HG03342 (cell line): ENCODE data around the gene DUSP12.
"Not testable (repeated sequence)": the region's sequence is repeated elsewhere in the genome, so short reads cannot be mapped to it uniquely, and the experiment has no call there.

ENCODE experiments used
- ATAC-seq: cut with Tn5 transposase; IDR thresholded peaks from one replicate; pipeline ENCODE4 v1.9.1; 2021; ENCODE audit warnings: mild to moderate bottlenecking, moderate library complexity; ENCODE audit not compliant: unreplicated experiment

DUSP12 gene

GRCh38 chr1:161749509-161750407 is at the start of gene DUSP12:
DUSP12 (plus strand) TSS chr1:161749786; CDS start chr1:161749802, 16 bp downstream.
- peak; percentile 95 for ATAC-seq

DNA sequence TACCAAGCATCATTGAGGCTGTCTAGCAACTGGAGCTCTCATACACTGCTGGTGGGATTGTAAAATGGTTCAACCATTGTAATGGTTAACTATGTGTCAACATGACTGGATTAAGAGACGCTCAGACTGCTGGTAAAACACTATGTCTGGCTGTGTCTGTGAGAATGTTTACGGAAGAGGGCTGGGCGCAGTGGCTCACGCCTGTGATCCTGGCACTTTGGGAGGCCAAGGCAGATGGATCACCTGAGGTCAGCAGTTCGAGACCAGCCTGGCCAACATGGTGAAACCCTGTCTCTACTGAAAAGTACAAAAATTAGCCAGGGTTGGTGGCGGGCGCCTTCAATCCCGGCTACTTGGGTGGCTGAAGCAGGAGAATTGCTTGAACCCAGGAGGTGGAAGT is 47.3 kb upstream of the DUSP12 start:
- ATAC-seq = no peak

DNA sequence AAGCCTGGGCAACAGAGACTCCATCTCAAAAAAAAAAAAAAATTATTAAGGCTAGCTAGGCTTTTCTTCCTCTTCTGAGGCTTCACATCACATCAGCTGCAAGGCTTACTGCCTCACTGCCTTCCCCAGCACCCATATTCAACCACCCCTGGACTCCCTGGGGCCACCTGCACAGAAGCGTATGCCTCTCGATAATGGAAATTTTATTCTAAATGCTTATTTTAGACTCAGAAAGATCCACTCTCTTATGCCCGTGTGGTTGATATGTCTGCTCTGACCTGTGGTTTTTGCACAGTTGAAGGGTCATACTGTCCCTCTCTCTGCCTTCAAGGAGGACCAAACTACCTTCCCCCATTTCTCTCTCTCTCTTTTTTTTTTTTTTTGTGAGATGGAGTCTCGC is 44.0 kb upstream of the DUSP12 start:
- no peak for ATAC-seq

DNA sequence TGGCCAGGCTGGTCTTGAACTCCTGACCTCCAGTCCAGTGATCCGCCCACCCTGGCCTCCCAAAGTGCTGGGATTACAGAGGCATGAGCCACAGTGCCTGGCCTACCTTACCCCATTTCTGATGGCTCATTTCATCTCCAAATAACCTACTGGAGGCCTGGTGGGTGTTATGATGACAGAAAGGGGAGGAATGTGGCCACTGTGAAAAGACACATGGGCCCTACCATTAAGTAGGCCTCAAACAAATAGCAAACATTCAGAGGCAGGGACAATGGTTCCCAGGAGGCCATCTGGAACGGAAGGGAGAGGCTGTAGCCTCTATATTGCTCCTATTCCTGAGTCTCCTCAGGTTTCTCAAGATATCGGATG is 43.5 kb upstream of the DUSP12 start:
- no peak for ATAC-seq

DNA sequence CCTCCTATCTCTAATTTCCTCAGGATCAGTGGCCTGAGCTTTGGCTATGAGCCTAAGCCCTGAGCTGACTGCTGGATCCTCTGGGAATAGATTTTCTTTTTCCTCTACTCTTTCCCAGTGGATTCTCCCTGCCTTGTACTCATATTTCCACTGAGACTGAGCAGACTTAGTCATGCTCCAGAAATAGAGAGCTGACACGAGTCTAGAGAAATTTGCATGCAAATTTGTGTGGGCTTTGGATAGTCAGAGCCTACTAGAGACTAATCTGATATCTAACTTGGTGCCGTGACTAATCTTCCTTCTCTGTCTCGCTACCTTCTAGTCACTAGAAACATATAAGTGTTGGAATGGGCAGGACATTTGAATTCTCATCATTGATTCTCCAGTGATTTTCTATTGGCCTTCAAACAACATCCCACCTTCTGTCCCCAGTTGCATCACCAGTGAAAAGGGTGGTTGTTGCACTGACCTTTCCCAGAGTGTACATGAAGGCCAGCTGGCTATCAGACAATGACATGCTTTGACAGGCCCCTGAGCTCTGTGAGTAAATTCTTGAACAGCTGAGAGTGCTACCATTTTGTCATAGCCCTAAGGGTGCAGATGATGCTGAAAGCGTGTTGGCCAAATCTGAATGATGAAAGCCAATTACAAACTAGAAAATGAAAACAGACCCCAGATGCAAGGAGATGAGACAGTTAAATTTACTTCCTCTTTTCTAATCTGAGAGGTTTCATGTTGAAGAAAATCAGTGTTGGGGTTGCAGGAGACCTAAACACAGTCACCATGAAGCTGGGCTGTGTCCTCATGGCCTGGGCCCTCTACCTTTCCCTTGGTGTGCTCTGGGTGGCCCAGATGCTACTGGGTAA is 42.9 kb upstream of the DUSP12 start, which contains the start of gene FCRLA:
Gene FCRLA, plus strand, starts transcription at position 748 of the 866 bp plus-strand sequence. Its CDS starts 36 bp downstream, at position 784.
- peak; percentile 68 for ATAC-seq

DNA sequence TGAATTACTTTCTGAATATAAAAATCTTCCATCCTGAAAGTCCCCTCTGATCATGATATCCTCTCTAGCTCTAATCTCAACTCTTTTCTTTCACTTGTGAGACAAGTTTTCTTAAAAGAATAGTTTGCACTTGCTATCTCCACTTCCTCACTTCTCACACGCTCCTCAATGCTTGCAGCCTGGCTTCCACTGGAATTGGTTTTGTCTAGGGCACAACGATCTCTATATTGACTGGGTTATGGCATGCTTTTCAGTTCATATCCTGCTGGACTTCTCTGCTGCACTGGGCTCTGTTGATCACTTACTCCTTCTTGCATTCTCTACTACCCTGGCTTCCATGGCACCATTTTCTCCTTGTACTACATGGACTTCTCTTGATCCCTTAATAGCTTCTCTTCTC is 42.1 kb upstream of the DUSP12 start:
- no peak for ATAC-seq

GRCh38 chr1:161709373-161709772 is 40.2 kb upstream of the DUSP12 start:
- no peak for ATAC-seq

DNA sequence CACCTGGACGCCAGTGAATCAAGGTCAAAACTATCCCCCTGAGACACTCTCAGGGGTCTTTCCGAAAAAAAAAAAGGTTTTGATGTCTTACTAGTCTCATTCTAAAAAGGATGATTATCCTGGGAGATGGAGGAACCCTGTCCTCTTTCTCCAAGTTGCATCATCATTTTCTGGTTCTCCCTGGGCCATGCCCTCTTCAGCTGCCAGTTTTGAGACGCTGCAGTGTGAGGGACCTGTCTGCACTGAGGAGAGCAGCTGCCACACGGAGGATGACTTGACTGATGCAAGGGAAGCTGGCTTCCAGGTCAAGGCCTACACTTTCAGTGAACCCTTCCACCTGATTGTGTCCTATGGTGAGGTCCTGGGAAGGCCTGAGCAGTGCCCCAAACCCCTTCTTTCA is 39.0 kb upstream of the DUSP12 start:
- ATAC-seq = no peak

DNA sequence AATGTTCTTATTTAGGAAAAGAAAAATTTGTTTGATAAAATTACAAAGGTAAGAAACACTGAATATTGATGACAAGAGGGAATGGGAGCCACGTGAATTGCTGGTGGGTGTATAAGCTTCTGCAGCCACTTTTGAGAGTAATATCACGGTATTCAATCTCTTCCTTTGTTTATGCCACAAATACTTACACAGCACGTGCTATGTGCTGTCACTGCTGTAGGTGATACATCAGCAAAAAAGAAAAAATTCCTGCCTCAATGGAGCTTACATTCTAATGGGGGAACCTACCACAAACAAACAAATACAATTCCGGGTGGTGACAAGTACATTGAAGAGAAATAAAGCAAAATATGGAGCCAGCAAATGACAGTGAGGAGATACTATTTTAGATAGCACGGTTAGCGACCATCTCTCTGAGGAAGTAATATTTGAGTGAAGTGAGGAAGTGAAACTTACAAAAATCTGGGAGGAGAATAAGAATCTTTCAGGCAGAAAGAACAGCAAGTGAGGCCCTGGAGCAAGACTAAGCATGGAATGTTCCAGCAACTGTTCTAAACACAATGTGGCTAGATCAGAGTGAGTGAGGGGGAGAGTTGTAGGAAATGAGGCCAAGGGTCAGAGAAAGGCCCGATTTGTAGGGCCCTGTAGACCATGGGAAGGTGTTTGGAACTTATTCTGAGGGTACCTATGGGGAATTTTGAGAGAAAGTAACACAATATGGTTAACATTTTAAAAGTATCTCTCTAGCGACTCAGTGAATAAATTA is 30.8 kb upstream of the DUSP12 start:
- ATAC-seq = peak; percentile 55

GRCh38 chr1:161719325-161719611 is 30.3 kb upstream of the DUSP12 start:
- peak; percentile 41 for ATAC-seq

- no peak for ATAC-seq
Measured at GRCh38 chr1:161720422-161720821, 29.2 kb upstream of the DUSP12 start.

DNA sequence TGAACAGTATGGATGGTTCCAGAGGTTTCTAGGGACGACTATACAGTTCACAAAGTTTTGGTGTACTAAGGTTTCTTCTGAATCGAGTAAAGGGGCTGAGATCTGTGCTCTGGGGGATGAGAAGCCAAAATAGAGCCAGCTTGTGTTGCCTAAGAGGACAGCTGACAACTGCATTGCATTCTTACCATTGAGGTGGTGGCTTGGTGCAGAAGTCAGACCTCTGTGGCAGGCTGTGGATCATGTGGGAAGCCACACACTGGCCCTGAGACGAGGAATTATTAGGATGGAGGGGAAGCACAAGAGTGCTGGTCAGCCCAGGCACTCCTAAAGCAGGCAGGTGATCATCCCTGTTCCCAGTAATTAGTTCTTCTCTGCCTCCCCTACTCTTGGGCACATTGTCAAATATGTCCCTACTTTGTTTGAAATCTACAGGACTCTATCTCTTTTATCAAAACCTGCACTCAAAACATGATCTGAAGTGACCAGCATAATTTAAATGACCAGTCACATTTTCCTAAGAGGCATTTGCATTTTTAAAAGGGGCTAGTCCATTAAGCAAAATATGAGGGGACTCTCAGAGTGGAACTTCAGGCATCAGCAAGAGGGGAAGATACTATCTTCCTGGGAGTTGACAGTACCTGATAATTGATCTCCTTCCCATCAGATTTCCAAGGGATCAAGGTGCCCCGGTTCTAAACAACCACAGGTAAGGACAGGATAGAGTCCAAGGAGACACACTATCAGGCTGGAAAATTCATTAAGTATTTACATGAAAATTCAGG is 28.4 kb upstream of the DUSP12 start, which contains the start of gene FCRLB:
Gene FCRLB, plus strand, starts transcription at position 589 of the 782 bp plus-strand sequence. CDS start 1,129 bp downstream, outside the sequence.
- no peak for ATAC-seq

DNA sequence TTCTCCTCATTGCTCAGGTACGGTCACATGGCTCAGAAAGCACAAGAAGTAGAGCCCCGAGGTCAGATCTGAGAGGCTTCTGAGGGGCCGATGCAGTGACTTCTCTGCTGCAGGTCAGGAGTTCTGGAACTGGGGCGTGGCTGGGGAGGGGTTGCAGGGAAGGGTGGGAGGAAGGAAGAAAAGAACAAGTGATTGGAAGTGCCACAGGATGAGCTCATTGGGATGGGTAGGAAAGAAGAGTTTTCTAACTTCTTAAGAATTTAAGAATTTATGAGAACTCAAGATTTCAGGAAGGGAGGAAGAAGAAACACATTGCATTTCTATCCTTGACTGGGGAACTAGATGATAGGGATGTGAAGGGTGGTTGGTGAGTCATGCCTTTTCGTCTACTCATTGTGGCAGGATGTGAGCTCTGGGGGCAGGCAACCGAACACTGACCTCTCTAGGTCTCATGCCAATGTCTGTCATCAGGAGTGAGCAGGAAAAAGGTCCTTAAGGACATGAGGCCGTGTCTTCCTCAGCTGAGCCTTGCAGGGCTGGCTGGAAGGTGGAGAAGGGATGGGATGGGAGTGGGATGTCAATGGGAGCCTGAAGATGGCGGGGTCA is 27.7 kb upstream of the DUSP12 start:
- no peak for ATAC-seq

DNA sequence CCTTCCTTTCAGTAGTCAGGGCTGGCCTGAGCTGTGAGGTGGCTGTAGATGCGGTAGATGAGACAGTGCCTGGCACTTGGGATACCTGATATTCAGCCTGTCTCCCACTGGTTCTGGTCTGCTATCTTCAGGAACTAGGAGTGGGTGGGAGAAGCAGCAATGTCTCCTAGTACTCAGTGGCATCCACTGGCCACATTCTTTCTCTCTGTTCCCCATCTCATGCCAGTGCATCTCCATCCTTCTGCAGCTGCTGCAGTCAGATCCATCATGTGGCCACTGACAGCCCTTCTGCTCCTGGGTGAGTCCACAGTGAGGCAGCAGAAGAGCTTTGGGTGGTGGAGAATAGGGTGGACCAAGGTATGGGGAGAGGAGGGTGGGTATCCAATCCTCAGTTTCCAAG is 27.2 kb upstream of the DUSP12 start:
- no peak for ATAC-seq

DNA sequence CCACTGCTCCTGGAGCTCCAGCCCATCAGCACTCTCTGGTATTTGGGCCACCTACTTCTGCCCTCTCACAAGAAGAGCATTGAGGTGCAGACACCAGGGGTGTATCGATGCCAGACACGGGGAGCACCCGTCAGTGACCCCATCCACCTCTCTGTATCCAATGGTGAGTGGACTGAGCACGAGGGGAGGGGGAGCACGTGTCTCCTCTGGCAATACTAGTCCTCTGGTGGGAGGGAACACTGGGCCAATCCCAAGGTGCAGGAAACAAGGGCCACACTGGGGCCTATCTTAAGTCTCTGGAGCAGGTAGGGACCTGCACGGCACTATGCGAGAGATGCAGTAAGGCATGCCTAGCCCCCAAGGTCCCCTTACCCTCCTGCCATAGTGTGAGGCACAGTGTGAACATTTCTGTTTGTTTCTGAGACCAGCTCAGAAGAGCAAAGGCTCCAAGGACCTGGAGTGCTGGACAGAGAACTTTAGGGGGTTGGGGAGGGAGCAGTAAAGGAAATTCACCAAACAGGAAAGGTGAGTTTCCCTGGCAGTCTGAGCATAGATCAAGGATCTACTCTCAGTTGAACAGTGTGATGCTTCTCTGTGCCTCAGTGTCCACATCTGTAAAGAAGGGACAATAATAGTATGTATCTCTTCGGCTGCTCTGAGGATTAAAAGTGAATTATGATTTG is 26.0 kb upstream of the DUSP12 start:
- no peak for ATAC-seq

DNA sequence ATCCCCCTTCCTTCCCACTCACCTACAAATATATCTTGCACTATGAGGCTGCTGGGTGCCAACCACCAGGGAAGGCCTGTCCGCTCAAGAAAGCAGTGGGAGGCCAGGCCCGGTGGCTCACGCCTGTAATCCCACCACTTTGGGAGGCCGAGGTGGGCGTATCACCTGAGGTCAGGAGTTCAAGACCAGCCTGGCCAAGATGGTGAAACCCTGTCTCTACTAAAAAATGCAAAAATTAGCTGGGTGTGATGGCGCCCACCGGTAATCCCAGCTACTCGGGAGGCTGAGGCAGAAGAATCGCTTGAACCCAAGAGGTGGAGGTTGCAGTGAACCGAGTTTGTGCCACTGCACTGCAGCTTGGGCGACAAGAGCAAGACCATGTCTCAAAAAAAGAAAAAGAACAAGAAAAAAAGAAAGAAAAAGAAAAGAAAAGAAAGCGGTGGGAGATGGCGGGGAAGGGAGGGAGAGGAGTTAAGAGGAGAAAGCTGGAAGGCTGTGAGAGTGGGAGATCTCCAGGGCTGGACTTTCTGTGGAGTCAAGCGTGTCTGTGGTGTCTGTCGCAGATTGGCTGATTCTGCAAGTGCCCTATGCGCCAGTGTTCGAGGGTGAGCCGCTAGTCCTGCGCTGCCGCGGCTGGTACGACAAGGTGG is 24.2 kb upstream of the DUSP12 start:
- ATAC-seq = not testable (repeated sequence)

- peak; percentile 19 for ATAC-seq
Measured at GRCh38 chr1:161725908-161726472, 23.6 kb upstream of the DUSP12 start.

GRCh38 chr1:161726473-161727255 is 22.9 kb upstream of the DUSP12 start:
- ATAC-seq = peak; percentile 60
